Measurements from ENCODE around the gene CBY1. TPM values are rescaled to one million over a fixed set of nuclear protein-coding genes. Genes with fewer than 3 reads are reported as not detected.

Gene CBY1
- total and polyA plus RNA-seq, 2 donors (not counting 1 experiment from before 2014, with no cell fraction given), result 6.0 to 20.7 TPM

DNA sequence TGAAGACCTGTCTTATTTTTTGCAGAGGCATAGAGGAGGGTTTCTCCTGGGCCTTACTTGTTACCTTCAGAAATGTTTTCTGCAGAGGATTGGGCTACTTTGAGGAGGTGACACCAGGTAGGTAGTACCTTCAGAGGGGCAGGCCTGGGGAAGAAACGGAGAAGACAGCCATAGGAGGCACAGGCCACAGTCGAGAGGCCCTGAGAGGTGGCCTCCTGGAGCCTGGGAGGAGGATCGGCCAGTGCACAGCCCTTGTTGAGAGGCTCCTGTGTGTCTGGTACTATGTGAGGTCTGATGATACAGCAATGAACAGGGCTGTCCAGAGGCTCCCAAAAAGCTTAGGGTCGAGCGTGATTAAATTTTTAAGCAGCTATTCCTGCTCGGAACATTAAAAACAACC lies 60.8 kb downstream of the CBY1 start:
- H3K4me3 ChIP-seq (ENCODE audit: control extremely low read depth in 1 of 5, extremely low read depth in 1 of 5, insufficient read depth in 1 of 5, low read depth in 2 of 5, low read length in 4 of 5), result no peak overlapping the region
- ChIA-PET CTCF (no interaction called here), POLR2A (no interaction called here)
- no peak overlapping the region for H3K27ac Mint-ChIP-seq
- whole genome bisulfite sequencing (ENCODE audit: insufficient coverage), result 100% methylated on average over 4 of the region's 6 CpGs
- peaks cover 29% of the 10 kb centered on the region for H3K4me1 Mint-ChIP-seq
- no peak overlapping the region for H3K9ac ChIP-seq (ENCODE audit: low read length)
- H3K27ac ChIP-seq (ENCODE audit: low read length in 2 of 2), result no peak overlapping the region
- H3K9me3 Mint-ChIP-seq (ENCODE audit: insufficient read depth), result no peaks in the 10 kb centered on the region
- H3K4me3 Mint-ChIP-seq, result no peak overlapping the region
- TF ChIP-seq, protein P1, sequence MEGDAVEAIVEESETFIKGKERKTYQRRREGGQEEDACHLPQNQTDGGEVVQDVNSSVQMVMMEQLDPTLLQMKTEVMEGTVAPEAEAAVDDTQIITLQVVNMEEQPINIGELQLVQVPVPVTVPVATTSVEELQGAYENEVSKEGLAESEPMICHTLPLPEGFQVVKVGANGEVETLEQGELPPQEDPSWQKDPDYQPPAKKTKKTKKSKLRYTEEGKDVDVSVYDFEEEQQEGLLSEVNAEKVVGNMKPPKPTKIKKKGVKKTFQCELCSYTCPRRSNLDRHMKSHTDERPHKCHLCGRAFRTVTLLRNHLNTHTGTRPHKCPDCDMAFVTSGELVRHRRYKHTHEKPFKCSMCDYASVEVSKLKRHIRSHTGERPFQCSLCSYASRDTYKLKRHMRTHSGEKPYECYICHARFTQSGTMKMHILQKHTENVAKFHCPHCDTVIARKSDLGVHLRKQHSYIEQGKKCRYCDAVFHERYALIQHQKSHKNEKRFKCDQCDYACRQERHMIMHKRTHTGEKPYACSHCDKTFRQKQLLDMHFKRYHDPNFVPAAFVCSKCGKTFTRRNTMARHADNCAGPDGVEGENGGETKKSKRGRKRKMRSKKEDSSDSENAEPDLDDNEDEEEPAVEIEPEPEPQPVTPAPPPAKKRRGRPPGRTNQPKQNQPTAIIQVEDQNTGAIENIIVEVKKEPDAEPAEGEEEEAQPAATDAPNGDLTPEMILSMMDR (IDR thresholded peaks at IDR 0.05), result no peak
- no peak for TF ChIP-seq EZH2 (IDR thresholded peaks at IDR 0.05; ENCODE audit: borderline replicate concordance, insufficient read depth, low read depth, low read length, poor library complexity, severe bottlenecking)
- H3K4me1 ChIP-seq (ENCODE audit: control insufficient read depth in 2 of 2, insufficient read depth in 2 of 2, low read length in 2 of 2), result peaks cover 7% of the 10 kb centered on the region in 2 donors
- H4K20me1 ChIP-seq (ENCODE audit: control insufficient read depth, insufficient read depth, low read length, poor library complexity, severe bottlenecking), result peaks cover 58% of the 10 kb centered on the region
- H3K27me3 ChIP-seq (replicated peaks in 1 of 4; ENCODE audit: control extremely low read depth in 1 of 4, control insufficient read depth in 3 of 4, insufficient read depth in 4 of 4, low read length in 3 of 4), result no peaks in the 10 kb centered on the region
- H3K4me2 ChIP-seq (replicated peaks; ENCODE audit: low read depth, low read length, poor library complexity, severe bottlenecking), result no peak overlapping the region
- peaks cover 0 to 67% of the 10 kb centered on the region in 2 experiments for H3K36me3 ChIP-seq (replicated peaks in 1 of 2; ENCODE audit: control extremely low read depth in 1 of 2, control insufficient read depth in 1 of 2, extremely low read depth in 1 of 2, insufficient read depth in 2 of 2, low read length in 1 of 2)
- intact Hi-C loops (cut with micrococcal nuclease), result no loop called here
- ATAC-seq (ENCODE audit: low read depth) (no peak), DNase-seq (no peak)
- no peak overlapping the region for H2AFZ ChIP-seq (ENCODE audit: insufficient read depth, low read depth, low read length, poor library complexity, severe bottlenecking)
- H3K27me3 Mint-ChIP-seq, result no peaks in the 10 kb centered on the region
- H3K79me2 ChIP-seq (ENCODE audit: control insufficient read depth, insufficient read depth, low read length), result peaks cover 62% of the 10 kb centered on the region
- no peaks in the 10 kb centered on the region for H3K9me3 ChIP-seq (ENCODE audit: control extremely low read depth in 1 of 3, control insufficient read depth in 2 of 3, insufficient read depth in 1 of 3, low read length in 2 of 3)

DNA sequence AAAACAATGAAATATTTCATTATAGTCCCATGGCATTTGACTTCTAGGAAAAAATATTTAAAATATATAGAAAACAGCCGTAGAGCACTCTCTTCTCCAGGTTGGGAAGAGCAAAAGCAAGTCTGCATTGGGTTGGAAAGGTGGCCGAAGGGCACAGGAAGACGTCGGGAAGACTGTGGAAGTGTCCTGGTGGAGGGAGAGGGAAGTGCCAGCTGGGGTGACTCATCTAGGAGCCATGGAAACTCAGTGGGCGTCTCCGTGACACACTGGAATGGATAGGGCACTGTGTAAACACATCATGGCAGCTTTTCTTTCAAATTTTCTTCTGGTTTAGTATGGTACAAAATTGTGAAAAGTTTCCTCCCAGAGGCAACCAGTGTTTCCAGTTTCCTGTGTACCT lies 62.0 kb downstream of the CBY1 start:
- Mint-ChIP-seq H3K9me3 (ENCODE audit: insufficient read depth) (no peaks in the 10 kb centered on the region), H3K27ac (no peak overlapping the region), H3K4me1 (peaks cover 17% of the 10 kb centered on the region), H3K4me3 (no peak overlapping the region), H3K27me3 (no peaks in the 10 kb centered on the region)
- peaks cover under 1 to 2% of the 10 kb centered on the region in 2 donors for H3K4me1 ChIP-seq (ENCODE audit: control insufficient read depth in 2 of 2, insufficient read depth in 2 of 2, low read length in 2 of 2)
- H3K9ac ChIP-seq (ENCODE audit: low read length), result no peak overlapping the region
- no peak for TF ChIP-seq EZH2 (IDR thresholded peaks at IDR 0.05; ENCODE audit: borderline replicate concordance, insufficient read depth, low read depth, low read length, poor library complexity, severe bottlenecking)
- TF ChIP-seq, protein P1 (IDR thresholded peaks at IDR 0.05), result no peak
- no peak overlapping the region for H3K27ac ChIP-seq (ENCODE audit: low read length in 2 of 2)
- CTCF ChIA-PET, result interaction anchor here (1.1 kb wide), 1 partner anchor 9 kb away, joined by 5 read pairs; no protein-coding TSS in a partner anchor
- intact Hi-C loops (cut with micrococcal nuclease), result no loop called here
- peaks cover 1 to 70% of the 10 kb centered on the region in 2 experiments for H3K36me3 ChIP-seq (replicated peaks in 1 of 2; ENCODE audit: control extremely low read depth in 1 of 2, control insufficient read depth in 1 of 2, extremely low read depth in 1 of 2, insufficient read depth in 2 of 2, low read length in 1 of 2)
- H2AFZ ChIP-seq (ENCODE audit: insufficient read depth, low read depth, low read length, poor library complexity, severe bottlenecking), result no peak overlapping the region
- no peaks in the 10 kb centered on the region for H3K27me3 ChIP-seq (replicated peaks in 1 of 4; ENCODE audit: control extremely low read depth in 1 of 4, control insufficient read depth in 3 of 4, insufficient read depth in 4 of 4, low read length in 3 of 4)
- 99% methylated on average over 6 of the region's 6 CpGs for WGBS (ENCODE audit: insufficient coverage)
- POLR2A ChIA-PET, result no interaction called here
- peaks cover 51% of the 10 kb centered on the region for H3K79me2 ChIP-seq (ENCODE audit: control insufficient read depth, insufficient read depth, low read length)
- DNase-seq (no peak), ATAC-seq (ENCODE audit: low read depth) (no peak)
- H3K4me2 ChIP-seq (replicated peaks; ENCODE audit: low read depth, low read length, poor library complexity, severe bottlenecking), result no peak overlapping the region
- H4K20me1 ChIP-seq (ENCODE audit: control insufficient read depth, insufficient read depth, low read length, poor library complexity, severe bottlenecking), result peaks cover 46% of the 10 kb centered on the region
- no peak overlapping the region for H3K4me3 ChIP-seq (ENCODE audit: control extremely low read depth in 1 of 5, extremely low read depth in 1 of 5, insufficient read depth in 1 of 5, low read depth in 2 of 5, low read length in 4 of 5)
- H3K9me3 ChIP-seq (ENCODE audit: control extremely low read depth in 1 of 3, control insufficient read depth in 2 of 3, insufficient read depth in 1 of 3, low read length in 2 of 3), result no peaks in the 10 kb centered on the region

Data from B cell (primary cell).